Stimulated activated CD8-positive, alpha-beta memory T cell treated with anti-CD3 and anti-CD28 coated beads, Interleukin-2, amount 100 ng/mL, for 1 hour (primary cell): ENCODE results near the gene TAS2R13.

Source experiments
- DNase-seq, 2 donors: peaks; one replicate each; pipeline ENCODE4 v3.0.0-alpha.2; 2020; ENCODE audit warnings: low read depth in 2 of 2

TAS2R13 gene

GRCh38 chr12:10909462-10909861 lies at the start of gene TAS2R13:
Gene TAS2R13 (minus strand): TSS chr12:10909562. CDS start chr12:10909298, 264 bp downstream.
- no peak for DNase-seq

- no peak for DNase-seq
Measured at GRCh38 chr12:10957741-10958140, 48.4 kb upstream of the TAS2R13 start.

- DNase-seq = no peak
Measured at GRCh38 chr12:10956085-10956484, 46.7 kb upstream of the TAS2R13 start.

GRCh38 chr12:10952645-10953044 lies 43.3 kb upstream of the TAS2R13 start:
- no peak for DNase-seq

GRCh38 chr12:10943167-10943566 lies 33.8 kb upstream of the TAS2R13 start:
- no peak for DNase-seq

GRCh38 chr12:10941916-10942607 lies 32.7 kb upstream of the TAS2R13 start:
- no peak for DNase-seq

- DNase-seq = no peak
Measured at GRCh38 chr12:10941369-10941768, 32.0 kb upstream of the TAS2R13 start.

GRCh38 chr12:10940389-10940788 lies 31.0 kb upstream of the TAS2R13 start:
- DNase-seq = no peak

GRCh38 chr12:10939163-10939562 lies 29.8 kb upstream of the TAS2R13 start, which contains the start of gene TAS2R14:
Gene TAS2R14 (minus strand): TSS chr12:10939263. CDS start chr12:10939207, 56 bp downstream.
- DNase-seq = no peak

GRCh38 chr12:10936506-10936905 lies 27.1 kb upstream of the TAS2R13 start:
- DNase-seq = no peak

- DNase-seq = no peak
Measured at GRCh38 chr12:10928746-10929286, 19.5 kb upstream of the TAS2R13 start, which contains the start of gene PRH2. Gene PRH2 (plus strand): TSS chr12:10929236. CDS start chr12:10929274, 38 bp downstream.

GRCh38 chr12:10926269-10926668 lies 16.9 kb upstream of the TAS2R13 start:
- no peak for DNase-seq

GRCh38 chr12:10919809-10920208 lies 10.4 kb upstream of the TAS2R13 start:
- no peak for DNase-seq

GRCh38 chr12:10910380-10910779 lies 1.0 kb upstream of the TAS2R13 start:
- no peak for DNase-seq

- DNase-seq = no peak
Measured at GRCh38 chr12:10904686-10905085, 4.7 kb downstream of the TAS2R13 start.

- no peak for DNase-seq
Measured at GRCh38 chr12:10901427-10901826, 7.9 kb downstream of the TAS2R13 start.

GRCh38 chr12:10900972-10901371 lies 8.4 kb downstream of the TAS2R13 start:
- DNase-seq = no peak

GRCh38 chr12:10900530-10900929 lies 8.8 kb downstream of the TAS2R13 start:
- no peak for DNase-seq

- no peak for DNase-seq
Measured at GRCh38 chr12:10896854-10897253, 12.5 kb downstream of the TAS2R13 start.

- DNase-seq = no peak
Measured at GRCh38 chr12:10891937-10892336, 17.4 kb downstream of the TAS2R13 start.

GRCh38 chr12:10889226-10889625 lies 20.1 kb downstream of the TAS2R13 start:
- DNase-seq = no peak

GRCh38 chr12:10884086-10884725 lies 25.2 kb downstream of the TAS2R13 start, which contains the start of gene PRH1:
Gene PRH1 (minus strand): TSS chr12:10884255. CDS start chr12:10884217, 38 bp downstream.
- DNase-seq = no peak

- DNase-seq = no peak
Measured at GRCh38 chr12:10873378-10873777, 36.0 kb downstream of the TAS2R13 start.
